ENCODE measurements around the gene PCNX3. TPM values are rescaled to one million over a fixed set of nuclear protein-coding genes. Genes with fewer than 3 reads are reported as not detected.
A peak's percentile ranks its signal among the peaks of the same experiment; 100 is the strongest.

The PCNX3 gene
- total RNA-seq, 4 donors from 2014 or later: 38.5 to 59.3 (median 43.6) TPM

DNA sequence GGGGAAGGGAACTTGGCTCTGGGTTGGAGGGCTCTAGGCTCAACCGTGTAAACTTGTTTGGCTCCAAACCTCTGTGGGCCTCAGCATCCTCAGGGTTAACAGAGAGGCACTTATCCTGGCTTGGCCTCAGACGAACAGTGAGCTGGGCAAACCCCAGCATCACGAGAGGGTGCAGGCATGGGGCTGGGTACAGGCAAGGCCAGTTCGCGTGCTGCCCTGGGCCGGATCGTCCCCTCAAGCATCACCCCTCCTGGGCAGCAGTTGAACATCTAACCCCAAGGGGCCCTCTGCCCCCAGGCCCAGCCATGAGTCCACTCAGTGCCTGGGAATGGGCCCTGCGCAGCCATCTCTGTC, 37.8 kb upstream of the PCNX3 start:
- DNase-seq (ENCODE audit: low spot score in 2 of 2): no peak
- peak overlapping the region; percentile 89 for H3K27ac ChIP-seq
- no peaks in the 10 kb centered on the region for H3K27me3 ChIP-seq
- TF ChIP-seq EP300 (IDR thresholded peaks at IDR 0.05) (no peak), POLR2A (IDR thresholded peaks at IDR 0.05) (no peak), POLR2AphosphoS5 (IDR thresholded peaks at IDR 0.05) (no peak)
- TF ChIP-seq, protein P1, sequence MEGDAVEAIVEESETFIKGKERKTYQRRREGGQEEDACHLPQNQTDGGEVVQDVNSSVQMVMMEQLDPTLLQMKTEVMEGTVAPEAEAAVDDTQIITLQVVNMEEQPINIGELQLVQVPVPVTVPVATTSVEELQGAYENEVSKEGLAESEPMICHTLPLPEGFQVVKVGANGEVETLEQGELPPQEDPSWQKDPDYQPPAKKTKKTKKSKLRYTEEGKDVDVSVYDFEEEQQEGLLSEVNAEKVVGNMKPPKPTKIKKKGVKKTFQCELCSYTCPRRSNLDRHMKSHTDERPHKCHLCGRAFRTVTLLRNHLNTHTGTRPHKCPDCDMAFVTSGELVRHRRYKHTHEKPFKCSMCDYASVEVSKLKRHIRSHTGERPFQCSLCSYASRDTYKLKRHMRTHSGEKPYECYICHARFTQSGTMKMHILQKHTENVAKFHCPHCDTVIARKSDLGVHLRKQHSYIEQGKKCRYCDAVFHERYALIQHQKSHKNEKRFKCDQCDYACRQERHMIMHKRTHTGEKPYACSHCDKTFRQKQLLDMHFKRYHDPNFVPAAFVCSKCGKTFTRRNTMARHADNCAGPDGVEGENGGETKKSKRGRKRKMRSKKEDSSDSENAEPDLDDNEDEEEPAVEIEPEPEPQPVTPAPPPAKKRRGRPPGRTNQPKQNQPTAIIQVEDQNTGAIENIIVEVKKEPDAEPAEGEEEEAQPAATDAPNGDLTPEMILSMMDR (IDR thresholded peaks at IDR 0.05): no peak
- 40% methylated on average over 2 of the region's 8 CpGs for WGBS
- H3K4me3 ChIP-seq: peak overlapping the region; percentile 94
- H3K36me3 ChIP-seq: peaks cover 30% of the 10 kb centered on the region
- H3K4me1 ChIP-seq: peaks cover 61% of the 10 kb centered on the region
- no peaks in the 10 kb centered on the region for H3K9me3 ChIP-seq

- H3K4me3 ChIP-seq: peak overlapping the region; percentile 94
- no peak for DNase-seq (ENCODE audit: low spot score in 2 of 2)
- 90% methylated on average over 7 of the region's 7 CpGs for WGBS
- TF ChIP-seq, protein P1 (IDR thresholded peaks at IDR 0.05): no peak
- no peak for TF ChIP-seq POLR2A (IDR thresholded peaks at IDR 0.05)
- TF ChIP-seq EP300 (IDR thresholded peaks at IDR 0.05): no peak
- TF ChIP-seq POLR2AphosphoS5 (IDR thresholded peaks at IDR 0.05): no peak
- peaks cover 57% of the 10 kb centered on the region for H3K4me1 ChIP-seq
- H3K36me3 ChIP-seq: peaks cover 30% of the 10 kb centered on the region
- no peaks in the 10 kb centered on the region for H3K9me3 ChIP-seq
- peak overlapping the region; percentile 89 for H3K27ac ChIP-seq
- H3K27me3 ChIP-seq: no peaks in the 10 kb centered on the region
Observed at GRCh38 chr11:65578134-65578533, 37.4 kb upstream of the PCNX3 start.

- H3K4me3 ChIP-seq: no peak overlapping the region
- no peaks in the 10 kb centered on the region for H3K27me3 ChIP-seq
- H3K27ac ChIP-seq: no peak overlapping the region
- H3K36me3 ChIP-seq: peaks cover 30% of the 10 kb centered on the region
- TF ChIP-seq EP300 (IDR thresholded peaks at IDR 0.05): no peak
- no peak for TF ChIP-seq POLR2A (IDR thresholded peaks at IDR 0.05)
- no peak for TF ChIP-seq POLR2AphosphoS5 (IDR thresholded peaks at IDR 0.05)
- TF ChIP-seq, protein P1 (IDR thresholded peaks at IDR 0.05): no peak
- no peaks in the 10 kb centered on the region for H3K9me3 ChIP-seq
- peaks cover 52% of the 10 kb centered on the region for H3K4me1 ChIP-seq
- 80% methylated on average over 3 of the region's 3 CpGs for WGBS
- no peak for DNase-seq (ENCODE audit: low spot score in 2 of 2)
Observed at GRCh38 chr11:65578667-65579066, 36.9 kb upstream of the PCNX3 start.

- H3K27me3 ChIP-seq: no peaks in the 10 kb centered on the region
- WGBS: 97% methylated on average over 3 of the region's 4 CpGs
- no peak overlapping the region for H3K27ac ChIP-seq
- no peak overlapping the region for H3K4me3 ChIP-seq
- H3K4me1 ChIP-seq: peaks cover 48% of the 10 kb centered on the region
- DNase-seq (ENCODE audit: low spot score in 2 of 2): no peak
- TF ChIP-seq POLR2A (IDR thresholded peaks at IDR 0.05) (no peak), POLR2AphosphoS5 (IDR thresholded peaks at IDR 0.05) (no peak), EP300 (IDR thresholded peaks at IDR 0.05) (no peak)
- TF ChIP-seq, protein P1 (IDR thresholded peaks at IDR 0.05): no peak
- H3K9me3 ChIP-seq: no peaks in the 10 kb centered on the region
- peaks cover 30% of the 10 kb centered on the region for H3K36me3 ChIP-seq
Observed at GRCh38 chr11:65579291-65579690, 36.3 kb upstream of the PCNX3 start.

GRCh38 chr11:65580031-65580692, 35.4 kb upstream of the PCNX3 start:
- Histone ChIP-seq H3K36me3 (peaks cover 30% of the 10 kb centered on the region), H3K27ac (no peak overlapping the region), H3K27me3 (no peaks in the 10 kb centered on the region), H3K4me1 (peaks cover 44% of the 10 kb centered on the region), H3K4me3 (no peak overlapping the region), H3K9me3 (no peaks in the 10 kb centered on the region)
- no peak for DNase-seq (ENCODE audit: low spot score in 2 of 2)
- TF ChIP-seq POLR2A (IDR thresholded peaks at IDR 0.05) (no peak), POLR2AphosphoS5 (IDR thresholded peaks at IDR 0.05) (no peak), EP300 (IDR thresholded peaks at IDR 0.05) (no peak)
- TF ChIP-seq, protein P1 (IDR thresholded peaks at IDR 0.05): no peak
- 87% methylated on average over 13 of the region's 19 CpGs for WGBS
